OCI-LY7 (cell line): Measurements from ENCODE around the gene DPF3.

Experiments used
- CTCF ChIP-seq: fragments of 200-600 bp; sonication (generic); conservative IDR thresholded peaks from 2 replicates; pipeline ENCODE4 v1.5.1; 2014; ENCODE audit warnings: mild to moderate bottlenecking, antibody characterized with exemption, low read length, moderate library complexity, mixed read lengths
- EZH2phosphoT487 ChIP-seq: fragments of 200-600 bp; sonication (generic); IDR thresholded peaks from 2 replicates; pipeline ENCODE4 v1.6.1; 2018; ENCODE audit warnings: low read depth, borderline replicate concordance, mild to moderate bottlenecking, mixed run types, antibody characterized with exemption, low read length, moderate library complexity, mixed read lengths

GRCh38 chr14:72847721-72848120, 46.2 kb downstream of the DPF3 start:
- TF ChIP-seq CTCF (no peak), EZH2phosphoT487 (no peak)
